AG04450 (cell line): ENCODE data around the gene CD46. TPM values are rescaled to one million over a fixed set of nuclear protein-coding genes. Genes with fewer than 3 reads are reported as not detected.
A peak's percentile ranks its signal among the peaks of the same experiment; 100 is the strongest.

ENCODE experiments used
- CTCF ChIA-PET: fragments of 300-600, 350-600 bp; formaldehyde crosslinking; extraction: SDS; loops from one replicate; lab custom pipeline; 2022; ENCODE audit warnings: antibody characterized with exemption, inconsistent platforms; lab: Charles Lee
- POLR2A ChIA-PET: fragments of 350-600 bp; formaldehyde crosslinking; extraction: SDS; loops from one replicate; lab custom pipeline; 2021; ENCODE audit warnings: antibody characterized with exemption, inconsistent platforms; lab: Yijun Ruan, JAX
- DNase-seq: peaks from one replicate; pipeline ENCODE4 v3.0.0-alpha.2; 2011; ENCODE audit warnings: low read depth, low spot score
- H3K27ac ChIP-seq: one replicate; pipeline ENCODE4 v1.5.1; 2012; ENCODE audit warnings: low read depth, low read length, control low read depth
- H3K27me3 ChIP-seq: one replicate; pipeline ENCODE4 v1.6.0; 2012; ENCODE audit warnings: low read length; ENCODE audit not compliant: control insufficient read depth, insufficient read depth
- H3K4me3 ChIP-seq: 2 replicates; pipeline ENCODE4 v1.5.1; 2011; ENCODE audit warnings: mild to moderate bottlenecking, low read depth, low read length, control low read depth
- H3K9me3 ChIP-seq: 2 replicates; pipeline ENCODE4 v1.5.1; 2012; ENCODE audit warnings: low read length; ENCODE audit not compliant: control insufficient read depth, insufficient read depth
- polyA plus RNA-seq: library from polyadenylated mRNA; depleted of rRNA; stranded (reverse); fragments of >200 nt; gene quantifications from 2 replicates; pipeline ENCODE4 v1.2.3, GENCODE V29; 2011
- TF ChIP-seq, protein P1 (sequence below): IDR thresholded peaks from 2 replicates; pipeline ENCODE4 v1.5.1; 2011; ENCODE audit warnings: low read depth, low read length, control low read depth, inconsistent platforms

Gene CD46
- polyA plus RNA-seq, 1 experiment, result 148 TPM

DNA sequence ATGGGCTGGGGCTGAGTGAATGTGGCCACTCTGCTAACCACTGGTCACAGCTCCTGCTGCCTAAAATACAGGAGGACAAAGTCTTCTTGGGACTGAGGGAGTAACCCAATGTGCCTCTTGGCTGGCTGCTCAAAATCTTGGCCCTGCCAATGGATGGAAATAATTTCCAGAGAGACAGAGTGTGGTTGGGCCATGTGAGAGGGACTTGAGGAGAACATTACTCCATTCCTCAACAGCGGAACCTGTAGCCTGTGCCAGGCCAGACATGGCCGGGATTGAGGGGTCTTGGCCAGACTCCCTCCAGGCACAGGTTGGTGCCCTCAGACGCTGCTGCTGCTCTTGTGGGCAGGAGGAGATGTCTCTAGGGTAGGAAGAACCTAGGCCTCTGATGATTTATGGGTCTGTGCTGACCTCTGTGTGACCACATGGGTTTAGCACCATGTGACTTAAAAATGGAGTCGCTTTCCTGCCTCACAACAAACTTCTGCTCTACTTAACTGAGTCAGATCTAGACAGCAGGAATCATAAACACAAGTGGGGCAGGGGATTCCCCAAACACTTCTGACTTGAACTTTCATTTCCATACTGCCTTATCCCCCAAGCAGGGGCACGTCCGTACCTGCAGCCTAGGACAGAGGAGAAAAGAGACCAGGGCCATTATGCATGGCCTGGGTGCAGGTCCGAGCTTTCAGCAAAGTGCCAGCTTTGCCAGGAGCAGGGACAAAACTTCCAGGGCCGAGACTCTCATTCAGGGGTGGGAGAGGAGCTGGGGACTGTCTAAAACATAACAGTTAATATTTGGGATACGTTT, 79.9 kb downstream of the CD46 start:
- no peaks in the 10 kb centered on the region for H3K27me3 ChIP-seq
- H3K4me3 ChIP-seq, result no peak overlapping the region
- TF ChIP-seq, protein P1, sequence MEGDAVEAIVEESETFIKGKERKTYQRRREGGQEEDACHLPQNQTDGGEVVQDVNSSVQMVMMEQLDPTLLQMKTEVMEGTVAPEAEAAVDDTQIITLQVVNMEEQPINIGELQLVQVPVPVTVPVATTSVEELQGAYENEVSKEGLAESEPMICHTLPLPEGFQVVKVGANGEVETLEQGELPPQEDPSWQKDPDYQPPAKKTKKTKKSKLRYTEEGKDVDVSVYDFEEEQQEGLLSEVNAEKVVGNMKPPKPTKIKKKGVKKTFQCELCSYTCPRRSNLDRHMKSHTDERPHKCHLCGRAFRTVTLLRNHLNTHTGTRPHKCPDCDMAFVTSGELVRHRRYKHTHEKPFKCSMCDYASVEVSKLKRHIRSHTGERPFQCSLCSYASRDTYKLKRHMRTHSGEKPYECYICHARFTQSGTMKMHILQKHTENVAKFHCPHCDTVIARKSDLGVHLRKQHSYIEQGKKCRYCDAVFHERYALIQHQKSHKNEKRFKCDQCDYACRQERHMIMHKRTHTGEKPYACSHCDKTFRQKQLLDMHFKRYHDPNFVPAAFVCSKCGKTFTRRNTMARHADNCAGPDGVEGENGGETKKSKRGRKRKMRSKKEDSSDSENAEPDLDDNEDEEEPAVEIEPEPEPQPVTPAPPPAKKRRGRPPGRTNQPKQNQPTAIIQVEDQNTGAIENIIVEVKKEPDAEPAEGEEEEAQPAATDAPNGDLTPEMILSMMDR, result no peak
- H3K9me3 ChIP-seq, result no peaks in the 10 kb centered on the region; the same call in 1 of the 2 replicates
- no peak for DNase-seq
- peak overlapping the region; percentile 47 for H3K27ac ChIP-seq
- ChIA-PET CTCF (interaction anchor here (0.9 to 6.5 kb wide), 7 partner anchors 9 to 131 kb away, joined by 3 to 69 read pairs (median 9); no protein-coding TSS in a partner anchor), POLR2A (no interaction called here)

DNA sequence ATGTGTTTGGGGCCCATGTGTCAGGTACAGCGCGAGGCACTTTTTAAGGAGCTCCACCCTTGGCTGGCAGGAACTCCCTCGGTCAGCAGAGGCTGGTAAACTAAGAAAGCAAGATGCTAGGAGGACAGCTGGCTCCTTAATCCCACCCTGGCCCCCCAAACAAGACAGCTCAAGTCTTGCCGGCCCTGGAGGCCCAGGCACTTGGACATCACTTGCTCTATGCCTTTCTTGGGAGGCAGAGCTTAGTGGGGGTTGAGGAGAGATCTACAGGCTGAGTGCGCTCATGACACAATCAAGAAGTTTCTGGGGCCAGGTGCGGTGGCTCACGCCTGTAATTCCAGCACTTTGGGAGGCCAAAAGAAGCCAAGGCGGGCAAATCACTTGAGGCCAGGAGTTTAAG, 80.9 kb downstream of the CD46 start:
- Histone ChIP-seq H3K27me3 (no peaks in the 10 kb centered on the region), H3K4me3 (no peak overlapping the region), H3K9me3 (no peaks in the 10 kb centered on the region; the same call in 1 of the 2 replicates), H3K27ac (no peak overlapping the region)
- ChIA-PET POLR2A (no interaction called here), CTCF (interaction anchor here (1.4 kb wide), 2 partner anchors 52 to 130 kb away, joined by 3 to 6 read pairs; no protein-coding TSS in a partner anchor)
- no peak for DNase-seq
- TF ChIP-seq, protein P1, result no peak

DNA sequence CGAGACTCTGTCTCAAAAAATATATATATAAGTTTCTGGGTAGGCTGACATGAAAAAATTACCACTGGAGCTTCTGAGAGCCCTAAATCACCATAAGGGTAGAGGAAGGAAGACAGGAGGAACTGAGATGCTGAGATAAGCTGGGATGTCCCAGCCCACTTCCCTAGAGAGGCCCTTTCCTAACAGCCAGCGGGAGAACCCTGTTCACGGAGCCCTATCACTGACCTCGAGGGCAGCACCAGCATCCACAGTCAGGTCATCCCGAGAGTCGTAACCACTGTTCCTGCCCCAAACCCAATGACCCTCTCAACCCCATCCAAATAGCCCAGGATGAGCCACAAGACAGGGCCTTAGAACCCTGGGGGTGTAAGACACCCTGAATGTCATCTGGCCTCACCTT, 81.5 kb downstream of the CD46 start:
- POLR2A ChIA-PET, result no interaction called here
- DNase-seq, result no peak
- TF ChIP-seq, protein P1, result no peak
- CTCF ChIA-PET, result interaction anchor here (1.9 to 2.4 kb wide), 2 partner anchors 52 to 130 kb away, joined by 10 to 11 read pairs; no protein-coding TSS in a partner anchor
- H3K9me3 ChIP-seq, result no peaks in the 10 kb centered on the region; the same call in 1 of the 2 replicates
- no peaks in the 10 kb centered on the region for H3K27me3 ChIP-seq
- H3K4me3 ChIP-seq, result no peak overlapping the region
- H3K27ac ChIP-seq, result no peak overlapping the region

DNA sequence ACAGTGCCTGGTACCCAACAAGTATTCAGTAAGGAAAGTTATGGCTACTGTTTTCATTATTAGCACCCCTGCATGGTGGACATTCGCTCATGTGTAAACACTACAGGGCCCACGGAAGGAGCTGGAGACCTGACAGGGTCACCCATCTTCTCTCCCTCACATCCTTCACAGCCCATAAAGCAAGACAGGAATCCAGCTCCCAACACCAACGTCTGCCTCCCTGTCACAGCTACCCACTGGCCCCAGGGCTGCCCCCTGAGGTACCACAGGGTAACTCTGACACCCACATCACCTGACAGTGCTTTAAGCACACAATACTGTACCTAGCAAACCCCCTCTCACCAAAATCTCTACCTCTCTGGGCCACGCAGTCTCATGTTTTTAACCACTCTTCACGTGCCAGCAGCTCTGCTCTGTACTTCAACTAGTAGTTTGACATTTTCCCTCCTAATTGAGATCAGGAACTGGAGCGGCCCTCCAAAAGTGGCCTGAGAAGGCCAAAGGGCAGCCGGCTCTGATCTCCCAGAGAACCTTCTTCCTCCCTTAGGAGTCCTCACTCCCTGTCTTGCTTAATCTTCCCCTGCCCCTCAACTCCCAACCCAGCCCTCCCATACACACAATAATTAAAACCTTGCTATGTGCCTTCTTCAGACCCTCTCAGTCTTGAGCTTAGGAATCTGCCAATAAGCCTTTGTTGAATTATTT, 82.3 kb downstream of the CD46 start:
- H3K9me3 ChIP-seq, result no peaks in the 10 kb centered on the region; the same call in 1 of the 2 replicates
- no peak for DNase-seq
- H3K27ac ChIP-seq, result no peak overlapping the region
- CTCF ChIA-PET, result interaction anchor here (0.5 to 2.4 kb wide), 4 partner anchors 20 to 129 kb away, joined by 5 to 11 read pairs (median 8); no protein-coding TSS in a partner anchor
- H3K27me3 ChIP-seq, result no peaks in the 10 kb centered on the region
- TF ChIP-seq, protein P1, result no peak
- no peak overlapping the region for H3K4me3 ChIP-seq
- POLR2A ChIA-PET, result no interaction called here
